ENCODE data around the gene TBL3.

The TBL3 gene

DNA sequence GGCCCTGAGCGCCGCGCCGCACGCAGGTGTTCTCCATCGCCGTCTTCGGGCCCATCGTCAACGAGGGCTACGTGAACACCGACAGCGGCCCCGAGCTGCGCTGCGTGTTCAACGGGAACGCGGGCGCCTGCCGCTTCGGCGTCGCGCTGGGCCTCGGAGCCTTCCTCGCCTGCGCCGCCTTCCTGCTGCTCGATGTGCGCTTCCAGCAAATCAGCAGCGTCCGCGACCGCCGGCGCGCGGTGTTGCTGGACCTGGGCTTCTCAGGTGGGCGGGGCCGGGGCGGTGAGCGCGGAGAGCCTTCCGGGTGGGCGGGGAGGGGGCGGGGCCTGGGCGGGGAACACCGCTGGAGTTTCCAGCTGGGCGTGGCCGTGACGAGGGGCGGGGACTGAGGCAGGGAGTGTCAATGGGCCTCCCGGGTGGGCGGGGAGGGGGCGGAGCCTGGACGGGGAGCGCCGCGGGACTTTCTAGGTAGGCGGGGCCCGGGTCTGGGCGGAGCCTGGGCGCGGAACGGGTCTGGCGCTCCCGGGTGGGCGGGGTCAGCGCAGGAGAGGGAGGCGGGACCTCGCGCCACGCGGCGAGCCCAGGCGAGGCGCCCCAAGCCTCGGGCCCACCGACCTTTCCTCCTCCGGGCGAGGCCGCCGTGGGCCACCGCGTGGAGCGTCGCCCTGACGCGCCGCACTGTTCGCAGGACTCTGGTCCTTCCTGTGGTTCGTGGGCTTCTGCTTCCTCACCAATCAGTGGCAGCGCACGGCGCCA lies 20.3 kb downstream of the TBL3 start:
- Histone ChIP-seq H3K27ac (no peak overlapping the region), H3K27me3 (ENCODE audit: insufficient read depth, low read depth) (peaks cover 5% of the 10 kb centered on the region), H3K9ac (no peak overlapping the region), H2AFZ (ENCODE audit: low read depth) (peak overlapping the region; percentile 81), H3K4me2 (peak overlapping the region; percentile 31; the same call in 1 of the 2 replicates), H4K20me1 (ENCODE audit: insufficient read depth) (no peaks in the 10 kb centered on the region), H3K4me3 (IDR thresholded peaks at IDR 0.05; ENCODE audit: insufficient read depth, low read depth, low read length) (no peak overlapping the region), H3K79me2 (ENCODE audit: insufficient read depth, low read depth) (no peaks in the 10 kb centered on the region), H3K36me3 (ENCODE audit: insufficient read depth) (no peaks in the 10 kb centered on the region), H3K4me1 (ENCODE audit: low read depth, poor library complexity, severe bottlenecking) (peaks cover 23% of the 10 kb centered on the region)
- no peak for TF ChIP-seq CTCF (conservative IDR thresholded peaks at IDR 0.05; ENCODE audit: low read depth, low read length)

GRCh38 chr16:1992704-1993317 lies 21.0 kb downstream of the TBL3 start:
- no peak overlapping the region for H3K4me3 ChIP-seq (IDR thresholded peaks at IDR 0.05; ENCODE audit: insufficient read depth, low read depth, low read length)
- peaks cover 5% of the 10 kb centered on the region for H3K27me3 ChIP-seq (ENCODE audit: insufficient read depth, low read depth)
- peak overlapping the region; percentile 81; the same call in 1 of the 2 replicates for H2AFZ ChIP-seq (ENCODE audit: low read depth)
- no peak overlapping the region for H3K27ac ChIP-seq
- no peak overlapping the region for H3K9ac ChIP-seq
- peaks cover 23% of the 10 kb centered on the region for H3K4me1 ChIP-seq (ENCODE audit: low read depth, poor library complexity, severe bottlenecking)
- H3K4me2 ChIP-seq: no peak overlapping the region
- no peaks in the 10 kb centered on the region for H3K79me2 ChIP-seq (ENCODE audit: insufficient read depth, low read depth)
- no peak for TF ChIP-seq CTCF (conservative IDR thresholded peaks at IDR 0.05; ENCODE audit: low read depth, low read length)
- no peaks in the 10 kb centered on the region for H3K36me3 ChIP-seq (ENCODE audit: insufficient read depth)
- H4K20me1 ChIP-seq (ENCODE audit: insufficient read depth): no peaks in the 10 kb centered on the region

DNA sequence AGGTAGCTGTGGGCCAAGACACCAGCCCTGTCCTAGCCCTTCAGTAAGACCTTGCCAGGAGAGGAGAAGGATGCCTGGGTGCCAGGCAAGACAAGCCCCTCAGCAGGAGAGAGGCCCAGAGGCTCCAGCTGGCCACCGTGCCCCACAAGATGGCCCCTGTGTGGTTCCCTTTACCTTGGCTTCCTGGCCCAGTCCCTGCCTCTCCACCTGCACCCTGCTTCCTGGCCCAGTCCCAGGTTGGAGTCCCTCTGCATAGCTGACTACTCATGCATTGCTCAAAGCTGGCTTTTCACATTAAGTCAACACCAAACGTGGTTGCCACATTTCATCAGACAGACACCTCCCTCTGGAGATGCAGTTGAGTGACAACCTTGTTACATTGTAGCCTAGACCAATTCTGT lies 21.9 kb downstream of the TBL3 start:
- no peak overlapping the region for H3K9ac ChIP-seq
- H3K4me3 ChIP-seq (IDR thresholded peaks at IDR 0.05; ENCODE audit: insufficient read depth, low read depth, low read length): no peak overlapping the region
- H3K27ac ChIP-seq: no peak overlapping the region

More for the DNA sequence above, 21.9 kb downstream of the TBL3 start:
- H3K4me2 ChIP-seq: no peak overlapping the region
- H4K20me1 ChIP-seq (ENCODE audit: insufficient read depth): no peaks in the 10 kb centered on the region
- TF ChIP-seq CTCF (conservative IDR thresholded peaks at IDR 0.05; ENCODE audit: low read depth, low read length): no peak
- no peaks in the 10 kb centered on the region for H3K36me3 ChIP-seq (ENCODE audit: insufficient read depth)
- no peaks in the 10 kb centered on the region for H3K79me2 ChIP-seq (ENCODE audit: insufficient read depth, low read depth)
- peaks cover 5% of the 10 kb centered on the region for H3K27me3 ChIP-seq (ENCODE audit: insufficient read depth, low read depth)
- no peak overlapping the region for H2AFZ ChIP-seq (ENCODE audit: low read depth)
- peaks cover 23% of the 10 kb centered on the region for H3K4me1 ChIP-seq (ENCODE audit: low read depth, poor library complexity, severe bottlenecking)

All from KMS-11 (cell line).